T follicular helper cell (primary cell): Measurements from ENCODE around the gene TLCD3B.
A peak's percentile ranks its signal among the peaks of the same experiment; 100 is the strongest.
"Not testable (repeated sequence)": the region's sequence is repeated elsewhere in the genome, so short reads cannot be mapped to it uniquely, and the experiment has no call there.

Experiments used
- DNase-seq: peaks from one replicate; pipeline ENCODE4 v3.0.0-alpha.2; 2020; ENCODE audit warnings: low read depth

Gene TLCD3B

GRCh38 chr16:30060836-30061554 is 29.9 kb upstream of the TLCD3B start:
- no peak for DNase-seq

- DNase-seq = no peak
Measured at GRCh38 chr16:30060346-30060745, 29.3 kb upstream of the TLCD3B start.

GRCh38 chr16:30054959-30055553 is 24.0 kb upstream of the TLCD3B start:
- peak; percentile 30 for DNase-seq

GRCh38 chr16:30054451-30054850 is 23.4 kb upstream of the TLCD3B start:
- no peak for DNase-seq

- DNase-seq = no peak
Measured at GRCh38 chr16:30053376-30054015, 22.4 kb upstream of the TLCD3B start.

GRCh38 chr16:30052671-30053372 is 21.8 kb upstream of the TLCD3B start:
- DNase-seq = peak; percentile 76

- DNase-seq = no peak
Measured at GRCh38 chr16:30051518-30051917, 20.4 kb upstream of the TLCD3B start.

GRCh38 chr16:30049871-30050270 is 18.8 kb upstream of the TLCD3B start:
- no peak for DNase-seq

GRCh38 chr16:30046588-30046987 is 15.5 kb upstream of the TLCD3B start:
- no peak for DNase-seq

- DNase-seq = no peak
Measured at GRCh38 chr16:30046178-30046577, 15.1 kb upstream of the TLCD3B start.

GRCh38 chr16:30041841-30042240 is 10.8 kb upstream of the TLCD3B start:
- DNase-seq = no peak

GRCh38 chr16:30040690-30041089 is 9.6 kb upstream of the TLCD3B start:
- not testable (repeated sequence) for DNase-seq

GRCh38 chr16:30040221-30040620 is 9.2 kb upstream of the TLCD3B start:
- no peak for DNase-seq

GRCh38 chr16:30033270-30033669 is 2.2 kb upstream of the TLCD3B start:
- DNase-seq = no peak

GRCh38 chr16:30032083-30032819 is 1.2 kb upstream of the TLCD3B start:
- peak; percentile 51 for DNase-seq

- DNase-seq = no peak
Measured at GRCh38 chr16:30031477-30031918, 427 bp upstream of the TLCD3B start.

GRCh38 chr16:30030011-30030685 is 923 bp downstream of the TLCD3B start:
- DNase-seq = no peak

- no peak for DNase-seq
Measured at GRCh38 chr16:30028438-30029076, 2.5 kb downstream of the TLCD3B start.

GRCh38 chr16:30027588-30028437 is 3.3 kb downstream of the TLCD3B start:
- no peak for DNase-seq

GRCh38 chr16:30026449-30026848 is 4.6 kb downstream of the TLCD3B start:
- DNase-seq = no peak
